NOMO-1 (cell line): Measurements from ENCODE around the gene WDR26.
"Not testable (repeated sequence)": the region's sequence is repeated elsewhere in the genome, so short reads cannot be mapped to it uniquely, and the experiment has no call there.

Experiments
- DNase-seq, 2 experiments: peaks; one replicate each; lab custom pipeline; 2025; ENCODE audit not compliant: unreplicated experiment in 2 of 2; lab: John Stamatoyannopoulos, UW

Gene WDR26

DNA sequence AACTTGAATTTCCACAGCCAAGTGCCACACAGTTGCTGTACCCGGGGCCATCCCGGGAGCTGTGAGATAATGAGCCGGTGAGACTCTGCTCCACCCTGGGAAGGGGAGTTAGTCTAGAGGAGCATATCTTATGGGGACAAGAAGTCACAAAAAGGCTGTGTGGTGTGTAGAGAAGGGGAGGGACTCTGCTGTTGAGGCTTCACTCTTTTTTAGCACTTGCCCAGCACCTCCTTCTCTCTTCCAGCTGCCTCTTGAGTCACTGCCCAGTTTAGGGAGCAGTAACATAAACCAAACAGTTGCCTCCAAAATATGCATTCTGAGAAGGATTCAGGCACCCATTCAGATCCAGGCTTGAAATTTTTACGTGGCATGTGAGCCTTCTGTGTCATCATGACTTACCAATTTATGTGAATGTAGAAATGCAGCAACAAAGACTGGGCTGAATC is 744 bp upstream of the WDR26 start:
- peak in 1 of 2 experiments; percentile 36 for DNase-seq

DNA sequence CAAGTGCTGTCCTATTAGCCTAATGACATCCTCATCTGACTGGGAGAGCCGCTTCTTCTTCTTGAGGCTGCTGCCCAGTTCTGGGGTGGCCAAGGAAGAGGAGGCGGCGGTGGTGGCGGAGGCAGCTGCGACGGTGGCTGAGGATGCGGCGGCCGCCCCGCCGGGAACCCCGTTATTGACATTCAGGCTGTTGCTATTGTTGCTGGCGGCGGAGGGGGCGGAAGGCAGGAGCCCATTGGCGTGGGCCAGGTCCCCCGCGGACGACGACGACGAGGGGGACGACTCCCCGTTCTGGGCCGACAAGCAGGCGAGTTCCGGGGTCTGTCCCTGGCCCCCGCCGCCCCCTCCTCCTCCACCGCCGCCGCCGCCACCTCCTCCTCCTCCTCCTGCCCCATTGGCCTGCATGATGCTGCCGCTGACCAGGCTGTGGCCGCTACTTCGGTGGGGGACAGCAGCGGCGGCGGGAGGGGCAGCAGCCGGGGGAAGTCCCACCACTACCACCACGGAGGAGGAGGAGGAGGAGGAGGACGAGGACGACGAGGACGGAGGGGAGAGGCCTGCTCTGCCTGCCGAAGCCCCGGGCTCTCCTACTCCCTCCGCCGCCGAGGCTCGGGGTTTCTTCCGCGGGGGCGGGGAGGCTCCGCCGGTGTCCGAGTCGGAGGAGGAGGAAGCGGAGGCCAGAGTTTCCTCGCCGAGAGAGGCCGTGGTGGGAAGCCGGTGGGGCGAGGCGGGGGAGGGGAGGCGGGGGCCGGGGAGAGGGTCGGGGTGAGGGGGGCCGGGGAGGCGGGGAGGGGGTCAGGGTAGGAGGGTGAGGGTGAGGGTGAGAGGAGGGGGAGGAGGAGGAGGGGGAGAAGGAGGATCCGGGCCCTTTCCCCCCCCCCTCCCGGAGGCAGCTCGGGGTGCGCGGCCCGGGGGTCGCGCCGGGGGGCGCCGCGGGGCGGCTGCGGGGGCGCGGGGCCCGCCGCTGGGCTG is 610 bp downstream of the WDR26 start:
- DNase-seq, result peak in 1 of 2 experiments; percentile 26

DNA sequence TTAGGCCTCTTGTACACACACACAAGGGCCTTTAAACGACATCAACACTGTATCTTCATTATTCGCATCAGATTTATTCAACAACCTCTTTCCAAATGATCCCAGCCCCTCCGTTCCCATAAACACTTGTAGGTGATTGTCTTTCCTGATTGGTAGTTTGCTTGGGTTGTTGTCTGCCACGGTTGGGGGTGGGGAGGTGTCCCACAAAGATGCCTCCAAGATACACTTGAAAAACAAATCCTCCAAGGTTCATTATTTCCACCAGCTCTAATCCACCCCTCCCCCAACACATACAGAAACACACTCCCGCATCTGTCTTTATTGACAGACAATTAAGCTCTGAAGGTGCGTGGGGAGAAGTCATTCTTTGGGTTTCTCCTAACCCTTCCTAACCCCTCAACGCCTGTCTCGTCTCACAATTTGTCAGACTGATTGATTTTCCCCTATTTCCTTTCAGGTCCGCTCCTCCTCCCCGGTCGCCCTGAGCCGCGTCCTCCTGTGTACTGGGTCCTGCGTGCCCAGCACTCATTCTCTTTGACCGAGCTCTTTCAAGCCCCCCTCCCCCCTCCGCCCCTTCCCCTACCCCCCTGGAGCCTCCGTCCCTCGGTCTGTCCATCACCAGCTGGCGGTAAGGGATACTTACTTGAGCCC is 1.4 kb downstream of the WDR26 start:
- DNase-seq, result no peak

DNA sequence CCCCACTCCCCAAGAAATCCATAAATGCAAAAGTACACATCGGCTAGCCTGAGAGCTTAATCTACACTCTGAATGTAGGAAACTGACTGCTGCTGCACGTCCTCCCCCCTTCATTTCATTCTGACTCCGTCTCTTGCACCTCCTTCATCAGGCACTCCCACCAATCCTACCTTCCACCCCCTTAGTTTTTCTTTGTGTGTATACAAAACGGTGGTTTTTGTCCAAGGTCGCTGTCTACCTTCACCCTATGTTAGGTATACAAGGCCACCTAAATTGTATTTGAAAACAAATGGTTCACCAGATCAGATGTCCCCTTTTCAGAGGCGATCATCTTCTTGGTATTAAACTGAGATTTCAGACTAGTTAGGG is 1.9 kb downstream of the WDR26 start:
- peak in 1 of 2 experiments; percentile 19 for DNase-seq

DNA sequence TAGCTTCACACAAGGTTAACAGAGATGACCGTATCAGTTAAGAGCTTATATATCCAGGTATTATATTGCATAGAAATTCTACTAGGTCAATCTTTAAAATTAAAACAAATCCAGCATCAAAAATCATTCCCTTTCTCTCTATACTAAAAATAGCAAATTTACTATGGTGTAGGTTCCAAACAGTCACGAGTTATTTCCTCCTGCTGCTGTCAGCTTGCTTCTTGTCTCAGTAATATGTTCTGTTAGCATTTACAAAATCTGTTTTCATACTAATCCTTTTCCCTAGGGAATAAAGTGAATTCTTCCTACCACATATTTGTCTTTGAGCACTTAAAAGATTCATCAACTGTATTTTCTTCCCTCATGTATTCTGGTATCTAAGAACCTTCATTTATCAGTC is 2.5 kb downstream of the WDR26 start:
- peak in 1 of 2 experiments; percentile 12 for DNase-seq

DNA sequence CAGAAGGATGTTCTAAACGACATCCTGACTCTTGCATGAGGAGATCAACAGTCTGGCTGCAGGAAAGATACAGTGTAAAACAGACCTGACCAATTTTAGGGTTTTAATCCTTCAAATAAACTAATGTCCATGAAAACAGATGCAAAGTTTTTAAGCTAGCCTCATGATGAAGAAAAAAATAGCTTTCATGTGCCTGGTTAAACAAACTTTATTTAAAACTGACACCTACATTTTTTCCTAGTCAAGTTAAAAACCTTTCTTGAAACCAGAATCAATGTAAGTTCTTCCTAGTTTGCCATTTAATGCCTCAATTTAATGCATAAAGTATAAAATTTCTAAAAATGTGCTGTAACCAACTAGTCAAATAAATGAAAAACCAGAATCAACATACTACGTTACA is 2.9 kb downstream of the WDR26 start:
- no peak for DNase-seq

DNA sequence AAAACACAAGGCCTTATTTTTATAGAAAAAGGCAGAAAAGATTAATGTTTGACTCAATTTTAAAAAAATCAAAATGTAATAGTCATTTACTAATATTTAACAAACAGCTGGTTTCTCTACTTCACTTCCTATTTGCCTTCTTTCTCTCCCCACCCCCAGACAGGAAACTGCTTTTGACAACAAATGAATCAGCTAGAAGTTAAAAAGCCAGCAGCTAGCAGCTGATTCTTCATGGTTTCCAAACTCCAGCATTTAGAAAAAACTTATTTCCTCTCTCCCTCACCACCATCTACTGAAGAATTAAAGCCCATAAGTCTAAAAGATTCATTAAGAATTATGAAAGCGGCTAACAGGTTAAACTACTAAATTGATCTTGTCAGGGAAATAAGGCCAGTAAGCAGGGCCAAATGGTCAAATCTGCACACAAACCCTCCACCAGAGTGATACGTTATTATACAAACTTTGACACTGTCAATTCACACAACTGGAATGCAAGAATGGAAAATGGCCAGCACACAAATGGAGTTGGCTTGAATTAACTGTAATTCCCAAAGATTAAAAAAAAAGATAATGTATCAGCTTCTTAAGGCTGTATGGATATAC is 4.0 kb downstream of the WDR26 start:
- DNase-seq, result peak; percentile 77 to 82

DNA sequence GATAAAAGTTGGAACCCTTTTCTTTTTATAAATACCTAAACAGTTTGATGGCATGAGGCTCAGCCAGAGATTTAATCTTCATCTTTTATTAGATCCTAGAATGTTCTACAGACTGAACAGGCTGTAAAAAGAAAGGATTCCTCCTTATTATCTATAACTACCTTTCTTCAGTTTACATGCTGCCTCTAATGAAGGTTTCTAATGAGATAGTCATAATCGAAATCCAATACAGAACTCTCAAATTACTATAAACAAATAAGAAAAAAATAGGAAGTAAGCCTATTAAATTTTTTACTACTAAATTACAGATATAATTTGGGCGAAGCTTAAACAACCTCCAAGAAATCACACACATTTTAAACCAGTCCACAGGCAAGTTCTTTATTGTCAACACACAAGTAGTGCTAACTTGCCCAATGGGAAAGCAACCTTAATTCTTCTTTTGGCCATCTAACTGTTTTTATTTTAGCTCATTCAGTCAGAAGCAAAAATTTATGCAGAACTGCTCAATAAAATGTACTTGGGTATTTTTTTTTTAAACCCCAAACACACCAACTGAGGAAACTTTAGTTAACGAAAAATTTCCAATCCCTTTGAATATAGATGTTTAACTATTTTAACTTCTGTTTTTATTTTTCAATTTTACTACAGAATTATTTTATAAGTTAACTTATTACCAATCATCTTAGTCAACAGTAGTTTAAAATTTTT is 4.8 kb downstream of the WDR26 start:
- DNase-seq, result no peak

DNA sequence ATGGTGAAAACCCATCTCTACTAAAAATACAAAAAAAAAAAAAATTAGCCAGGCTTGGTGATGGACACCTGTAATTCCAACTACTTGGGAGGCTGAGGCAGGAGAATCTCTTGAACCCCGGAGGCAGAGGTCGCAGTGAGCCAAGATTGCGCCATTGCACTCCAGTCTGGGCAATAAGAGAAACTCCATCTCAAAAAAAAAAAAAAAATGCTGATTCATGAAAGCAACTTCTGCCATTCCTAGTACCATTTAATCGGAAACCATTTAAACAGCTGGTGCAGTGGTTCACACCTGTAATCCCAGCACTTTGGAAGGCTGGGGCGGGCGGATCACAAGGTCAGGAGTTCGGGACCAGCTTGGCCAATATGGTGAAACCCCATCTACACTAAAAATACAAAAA is 5.9 kb downstream of the WDR26 start:
- not testable (repeated sequence) for DNase-seq

DNA sequence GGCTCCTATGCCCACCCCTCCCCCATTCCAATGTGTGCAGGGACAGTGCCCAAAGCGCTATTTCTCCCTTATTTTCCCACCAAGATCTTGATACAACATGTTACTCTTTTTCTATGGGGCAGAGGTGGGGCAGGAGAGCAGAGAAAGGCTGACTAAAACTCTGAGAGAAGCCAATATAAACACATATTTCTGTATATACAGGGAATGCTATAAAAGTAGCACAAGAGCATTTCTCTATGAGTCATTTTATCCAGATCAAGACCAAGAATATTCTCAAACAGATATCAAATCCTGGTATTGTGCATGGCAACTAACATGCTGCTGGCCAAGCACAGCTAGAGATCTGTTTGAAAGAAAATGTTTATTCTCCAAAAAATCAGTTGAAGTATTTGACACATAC is 7.3 kb downstream of the WDR26 start:
- DNase-seq, result no peak

DNA sequence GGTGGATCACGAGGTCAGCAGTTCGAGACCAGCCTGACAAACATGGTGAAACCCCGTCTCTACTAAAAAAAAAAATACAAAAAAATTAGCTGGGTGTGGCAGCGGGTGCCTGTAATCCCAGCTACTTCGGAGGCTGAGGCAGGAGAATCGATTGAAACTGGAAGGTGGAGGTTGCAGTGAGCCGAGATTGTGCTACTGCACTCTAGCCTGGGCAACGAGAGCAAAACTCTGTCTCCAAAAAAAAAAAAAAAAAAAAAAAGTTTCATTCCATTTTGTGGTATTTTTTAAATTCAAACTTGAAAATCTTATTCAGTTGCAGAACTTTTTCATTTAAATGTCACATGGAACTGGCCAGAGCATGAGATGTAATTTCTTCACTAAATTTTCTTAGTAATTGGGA is 7.7 kb downstream of the WDR26 start:
- DNase-seq, result not testable (repeated sequence)

DNA sequence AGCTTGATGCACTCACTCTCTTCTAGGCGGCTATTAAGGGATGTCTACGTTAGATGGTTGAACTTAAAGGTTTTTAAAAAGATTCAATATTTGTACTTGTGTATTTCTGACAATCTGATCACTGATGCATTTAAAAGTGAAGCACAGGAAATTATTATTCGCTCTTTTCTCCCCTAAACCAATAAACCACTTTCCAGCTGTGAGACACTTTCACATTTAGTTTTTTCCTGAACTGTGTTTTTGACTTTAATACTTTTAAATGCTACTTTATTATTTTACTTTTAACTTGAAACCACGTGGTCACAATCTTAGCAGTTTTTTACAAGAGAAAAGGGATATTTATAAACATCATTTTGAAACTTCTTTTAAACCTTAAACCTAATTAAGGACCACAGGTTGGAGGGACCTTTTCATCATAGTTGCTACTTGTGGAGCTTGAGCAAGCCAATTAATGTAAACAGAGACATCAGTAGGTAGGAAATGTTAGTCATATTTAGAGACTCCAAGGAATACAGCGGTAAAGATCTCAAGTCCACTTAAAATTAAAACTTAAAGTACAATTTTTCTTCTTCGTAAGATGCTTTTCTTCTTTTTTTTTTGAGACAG is 9.2 kb downstream of the WDR26 start:
- DNase-seq, result no peak

DNA sequence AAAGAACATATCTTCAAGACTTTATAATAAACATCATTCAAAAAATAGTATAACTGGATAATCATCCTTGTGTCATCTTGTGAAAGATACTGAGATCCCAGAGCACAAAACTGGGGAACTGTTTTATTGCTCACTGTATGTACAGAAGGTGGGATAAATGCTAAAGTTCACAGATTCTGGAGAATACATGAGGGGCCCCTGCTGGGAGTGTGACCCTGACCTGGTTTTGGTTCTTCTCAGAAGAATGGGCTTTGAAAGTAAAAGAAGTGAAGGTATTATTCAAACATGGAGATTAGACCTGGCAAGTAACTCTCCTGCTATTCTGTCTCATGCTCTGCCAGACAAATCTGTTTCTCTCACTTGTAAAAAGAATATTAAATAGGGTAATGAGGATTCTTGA is 14.5 kb downstream of the WDR26 start:
- DNase-seq, result no peak

DNA sequence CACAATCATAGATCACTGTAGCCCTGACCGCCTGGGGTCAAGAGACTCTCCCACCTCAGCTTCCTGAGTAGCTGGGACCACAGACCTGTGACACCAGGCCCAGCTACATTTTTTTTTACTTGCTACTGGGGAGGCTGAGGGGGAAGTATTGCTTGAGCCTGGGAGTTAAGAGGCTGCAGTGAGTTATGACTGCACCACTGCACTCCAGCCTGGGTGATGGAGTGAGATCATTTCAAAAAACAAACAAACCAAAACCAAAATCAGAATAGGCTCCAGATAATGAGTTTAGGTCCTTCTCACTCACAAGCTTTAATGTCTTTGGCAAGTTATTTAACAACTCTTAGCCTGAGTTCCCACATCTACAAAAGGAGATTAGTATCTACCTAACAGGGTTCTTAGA is 22.8 kb downstream of the WDR26 start:
- no peak for DNase-seq

DNA sequence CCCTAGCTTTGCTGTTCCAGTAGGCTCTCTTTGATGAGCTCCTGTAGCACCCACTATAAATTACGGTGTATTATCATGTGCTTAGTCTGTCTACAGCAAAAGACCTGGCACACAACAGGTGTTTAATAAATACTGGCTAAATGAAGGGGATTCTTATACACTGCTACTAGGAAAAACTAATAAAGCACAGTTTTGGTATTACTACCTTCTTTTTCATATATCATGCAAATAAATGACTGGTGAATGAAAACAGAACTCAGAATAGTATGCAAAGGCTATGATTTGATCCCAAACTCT is 26.4 kb downstream of the WDR26 start:
- DNase-seq, result no peak

DNA sequence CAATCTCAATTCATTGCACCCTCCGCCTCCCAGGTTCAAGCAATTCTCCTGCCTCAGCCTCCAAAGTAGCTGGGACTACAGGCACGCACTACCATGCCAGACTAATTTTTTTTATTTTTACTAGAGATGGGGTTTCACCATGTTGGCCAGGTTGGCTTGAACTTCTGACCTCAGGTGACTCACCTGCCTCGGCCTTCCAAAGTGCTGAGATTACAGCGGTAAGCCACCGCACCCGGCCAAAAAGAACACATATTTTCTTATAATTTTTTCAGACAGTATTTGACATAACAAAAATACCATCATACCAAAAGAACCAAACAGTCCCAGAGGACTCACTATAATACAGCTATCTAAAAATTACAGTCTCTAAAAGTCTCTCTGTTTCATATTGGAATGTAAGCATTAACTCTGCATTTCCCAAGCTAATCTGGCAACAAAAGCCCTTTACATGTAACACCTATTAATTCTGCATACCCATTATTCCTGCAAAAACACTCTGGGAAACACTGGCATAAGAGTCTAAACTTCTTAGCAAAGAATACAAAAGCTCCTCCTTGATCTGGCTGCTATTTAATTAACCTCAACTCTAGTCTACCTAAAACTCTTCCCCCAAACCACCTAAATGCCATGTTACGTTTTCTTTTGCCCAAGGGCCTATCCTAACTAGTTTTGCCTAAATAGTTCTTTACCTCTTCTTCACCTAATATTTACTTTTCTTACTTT is 26.9 kb downstream of the WDR26 start:
- DNase-seq, result no peak

DNA sequence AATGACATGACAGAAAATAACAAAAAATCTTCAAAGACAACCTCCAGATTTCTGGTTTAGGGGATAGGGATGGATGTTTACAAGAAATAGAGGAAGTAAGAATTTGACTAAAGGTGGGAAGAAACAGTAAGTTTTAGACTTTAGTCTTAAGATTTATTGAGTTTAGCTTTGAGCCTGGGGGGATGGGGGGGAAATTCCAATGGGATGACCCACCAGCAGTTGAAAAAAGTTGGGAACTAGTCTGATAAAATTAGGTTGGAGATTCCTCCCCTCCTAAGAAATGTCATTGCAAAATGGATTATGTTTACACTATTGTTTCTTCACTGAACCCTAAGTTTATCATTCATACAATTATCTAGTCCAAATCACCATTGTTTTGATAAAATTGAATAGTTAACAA is 28.4 kb downstream of the WDR26 start:
- DNase-seq, result no peak

DNA sequence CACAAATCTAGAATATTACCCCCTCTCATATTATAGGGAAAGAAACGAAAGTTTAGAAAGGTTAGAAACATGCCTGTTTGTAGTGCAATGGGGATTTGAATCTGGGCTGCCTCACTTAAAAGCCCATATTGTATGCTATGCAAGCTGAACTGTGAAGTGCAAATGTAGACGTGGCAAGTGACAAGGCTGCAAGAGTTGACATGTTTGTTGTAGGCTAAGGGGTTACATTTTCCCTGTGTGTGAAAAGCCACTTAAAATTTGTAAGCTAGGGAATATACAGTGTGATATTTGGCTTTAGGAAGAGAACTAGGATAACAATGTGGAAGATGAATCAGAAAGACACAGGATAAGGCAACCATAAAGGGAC is 29.0 kb downstream of the WDR26 start:
- DNase-seq, result no peak

DNA sequence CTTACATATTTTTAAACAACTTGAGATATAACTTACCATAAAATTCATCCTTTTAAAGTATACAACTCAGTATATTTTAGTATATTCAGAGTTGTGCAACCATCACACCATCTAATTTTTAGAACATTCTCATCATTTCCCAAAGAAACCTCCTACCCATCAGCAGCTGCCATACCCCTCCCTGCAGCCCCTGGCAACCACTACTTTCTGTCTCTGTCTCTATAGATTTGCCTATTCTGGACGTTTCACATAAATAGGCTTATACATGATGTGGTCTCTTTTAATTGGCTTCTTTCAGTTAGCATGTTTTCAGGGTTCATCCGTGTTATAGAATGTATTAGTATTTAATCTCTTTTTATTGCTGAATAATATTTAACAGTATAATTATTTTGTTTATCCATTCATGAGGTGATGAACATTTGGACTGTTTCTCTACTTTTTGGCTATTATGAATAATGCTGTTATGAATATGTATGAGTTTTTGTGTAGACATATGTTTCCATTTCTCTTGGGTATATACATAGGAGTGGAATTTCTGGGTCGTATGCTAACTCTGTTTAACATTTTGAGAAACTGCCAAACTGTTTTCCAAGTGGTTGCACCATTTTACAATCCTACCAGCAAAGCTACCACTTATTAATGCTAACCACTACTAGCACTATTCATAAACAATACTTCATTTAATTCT is 29.5 kb downstream of the WDR26 start:
- DNase-seq, result no peak
